Embryonic facial prominence (tissue), 1 donor: ENCODE data around the gene TOR4A.

Source experiments
- DNase-seq: peaks from one replicate; pipeline ENCODE4 v3.0.0-alpha.2; 2016; ENCODE audit errors: extremely low spot score

TOR4A gene

GRCh38 chr9:137306066-137306849 lies 28.7 kb downstream of the TOR4A start:
- no peak for DNase-seq

- DNase-seq = no peak
These were observed 29.3 kb downstream of the TOR4A start for GRCh38 chr9:137306850-137307254.

GRCh38 chr9:137307255-137308056 lies 29.9 kb downstream of the TOR4A start:
- no peak for DNase-seq

GRCh38 chr9:137308057-137308619 lies 30.6 kb downstream of the TOR4A start:
- no peak for DNase-seq

- DNase-seq = no peak
These were observed 32.1 kb downstream of the TOR4A start for GRCh38 chr9:137309368-137310188.

GRCh38 chr9:137310189-137311052 lies 32.9 kb downstream of the TOR4A start:
- no peak for DNase-seq

- no peak for DNase-seq
These were observed 33.9 kb downstream of the TOR4A start for GRCh38 chr9:137311171-137311985.

GRCh38 chr9:137311986-137312851 lies 34.7 kb downstream of the TOR4A start:
- DNase-seq = no peak

GRCh38 chr9:137312852-137313325 lies 35.4 kb downstream of the TOR4A start:
- no peak for DNase-seq

- DNase-seq = no peak
These were observed 35.9 kb downstream of the TOR4A start for GRCh38 chr9:137313326-137313936.

GRCh38 chr9:137313956-137314560 lies 36.5 kb downstream of the TOR4A start:
- no peak for DNase-seq

GRCh38 chr9:137314561-137315560 lies 37.3 kb downstream of the TOR4A start:
- DNase-seq = no peak

- no peak for DNase-seq
These were observed 38.1 kb downstream of the TOR4A start for GRCh38 chr9:137315581-137316011.

GRCh38 chr9:137316012-137316981 lies 38.8 kb downstream of the TOR4A start:
- DNase-seq = no peak

GRCh38 chr9:137317021-137317717 lies 39.6 kb downstream of the TOR4A start:
- DNase-seq = no peak
